ENCODE data around the gene STAMBPL1. TPM values are rescaled to one million over a fixed set of nuclear protein-coding genes. Genes with fewer than 3 reads are reported as not detected.

STAMBPL1 gene
- total RNA-seq, 4 donors from 2014 or later = 13.3 to 35.8 (median 14.2) TPM

DNA sequence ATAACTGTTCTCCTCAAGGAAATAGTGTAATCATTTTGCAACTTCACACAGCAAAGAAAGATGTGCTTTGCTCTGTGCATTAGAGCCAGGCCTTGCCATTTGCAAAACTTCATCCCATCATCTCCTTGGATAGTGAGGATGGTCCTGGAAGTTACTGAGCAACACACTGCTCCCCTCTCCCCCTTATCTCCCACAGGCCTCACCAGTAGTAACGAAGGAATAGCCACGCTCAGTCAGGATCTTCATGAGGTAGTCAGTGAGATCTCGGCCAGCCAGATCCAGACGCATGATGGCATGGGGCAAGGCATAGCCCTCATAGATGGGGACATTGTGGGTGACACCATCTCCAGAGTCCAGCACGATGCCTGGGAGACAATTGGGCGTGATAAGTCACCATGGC, 61.0 kb downstream of the STAMBPL1 start:
- TF ChIP-seq, protein P1, sequence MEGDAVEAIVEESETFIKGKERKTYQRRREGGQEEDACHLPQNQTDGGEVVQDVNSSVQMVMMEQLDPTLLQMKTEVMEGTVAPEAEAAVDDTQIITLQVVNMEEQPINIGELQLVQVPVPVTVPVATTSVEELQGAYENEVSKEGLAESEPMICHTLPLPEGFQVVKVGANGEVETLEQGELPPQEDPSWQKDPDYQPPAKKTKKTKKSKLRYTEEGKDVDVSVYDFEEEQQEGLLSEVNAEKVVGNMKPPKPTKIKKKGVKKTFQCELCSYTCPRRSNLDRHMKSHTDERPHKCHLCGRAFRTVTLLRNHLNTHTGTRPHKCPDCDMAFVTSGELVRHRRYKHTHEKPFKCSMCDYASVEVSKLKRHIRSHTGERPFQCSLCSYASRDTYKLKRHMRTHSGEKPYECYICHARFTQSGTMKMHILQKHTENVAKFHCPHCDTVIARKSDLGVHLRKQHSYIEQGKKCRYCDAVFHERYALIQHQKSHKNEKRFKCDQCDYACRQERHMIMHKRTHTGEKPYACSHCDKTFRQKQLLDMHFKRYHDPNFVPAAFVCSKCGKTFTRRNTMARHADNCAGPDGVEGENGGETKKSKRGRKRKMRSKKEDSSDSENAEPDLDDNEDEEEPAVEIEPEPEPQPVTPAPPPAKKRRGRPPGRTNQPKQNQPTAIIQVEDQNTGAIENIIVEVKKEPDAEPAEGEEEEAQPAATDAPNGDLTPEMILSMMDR (IDR thresholded peaks at IDR 0.05) = no peak
- no peak for TF ChIP-seq POLR2AphosphoS5 (IDR thresholded peaks at IDR 0.05)
- TF ChIP-seq EP300 (IDR thresholded peaks at IDR 0.05) = no peak
- TF ChIP-seq POLR2A (IDR thresholded peaks at IDR 0.05) = no peak
- DNase-seq (ENCODE audit: low spot score in 2 of 2) = no peak
- Histone ChIP-seq H3K4me3 (no peak overlapping the region), H3K36me3 (peaks cover 11% of the 10 kb centered on the region), H3K9me3 (no peaks in the 10 kb centered on the region), H3K27me3 (no peaks in the 10 kb centered on the region), H3K4me1 (no peaks in the 10 kb centered on the region), H3K27ac (no peak overlapping the region)
- 95% methylated on average over 4 of the region's 6 CpGs for WGBS

DNA sequence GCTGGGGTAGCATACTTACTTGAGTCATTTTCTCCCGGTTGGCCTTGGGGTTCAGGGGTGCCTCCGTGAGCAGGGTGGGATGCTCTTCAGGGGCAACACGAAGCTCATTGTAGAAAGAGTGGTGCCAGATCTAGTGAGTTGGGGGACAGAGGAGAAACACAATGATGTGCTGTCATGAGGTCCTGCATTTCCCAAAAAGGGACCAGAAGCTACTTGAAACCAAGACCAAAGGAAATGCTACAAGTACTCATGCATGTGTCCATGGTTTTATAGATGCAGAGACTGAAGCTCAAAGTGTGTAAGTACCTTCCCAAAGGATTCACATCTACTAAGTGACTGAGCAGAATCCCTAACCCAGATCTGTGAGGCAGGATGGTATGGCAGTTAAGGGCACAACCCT, 63.7 kb downstream of the STAMBPL1 start:
- no peaks in the 10 kb centered on the region for H3K4me1 ChIP-seq
- DNase-seq (ENCODE audit: low spot score in 2 of 2) = no peak
- peaks cover 10% of the 10 kb centered on the region for H3K36me3 ChIP-seq
- H3K27me3 ChIP-seq = no peaks in the 10 kb centered on the region
- no peak overlapping the region for H3K27ac ChIP-seq
- no peaks in the 10 kb centered on the region for H3K9me3 ChIP-seq
- WGBS = 86% methylated on average over 3 of the region's 3 CpGs
- H3K4me3 ChIP-seq = no peak overlapping the region
- TF ChIP-seq, protein P1 (IDR thresholded peaks at IDR 0.05) = no peak
- TF ChIP-seq POLR2A (IDR thresholded peaks at IDR 0.05) = no peak
- no peak for TF ChIP-seq POLR2AphosphoS5 (IDR thresholded peaks at IDR 0.05)
- no peak for TF ChIP-seq EP300 (IDR thresholded peaks at IDR 0.05)

DNA sequence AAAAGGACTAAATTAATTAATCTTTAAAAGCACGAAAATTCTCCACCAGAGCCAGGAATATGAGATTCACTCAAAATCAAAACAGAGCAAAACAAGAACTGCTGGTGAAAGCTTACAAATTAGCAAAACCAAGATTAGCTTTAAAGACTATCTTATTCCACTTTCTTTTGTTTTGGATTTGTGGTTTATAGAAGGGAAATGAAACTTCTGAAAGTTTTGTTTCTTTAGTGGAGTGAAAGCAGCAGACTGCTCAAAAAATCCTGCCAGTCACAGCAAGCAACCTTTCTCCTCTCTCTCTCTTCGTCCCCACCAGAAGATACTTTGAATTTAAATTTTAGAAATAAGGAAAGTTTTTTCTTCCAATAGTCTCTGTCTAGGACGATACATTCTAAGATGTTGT, 64.8 kb downstream of the STAMBPL1 start:
- Histone ChIP-seq H3K4me3 (no peak overlapping the region), H3K27me3 (no peaks in the 10 kb centered on the region), H3K4me1 (no peaks in the 10 kb centered on the region), H3K36me3 (no peaks in the 10 kb centered on the region), H3K9me3 (no peaks in the 10 kb centered on the region), H3K27ac (no peak overlapping the region)
- WGBS = 74% methylated on average over 3 of the region's 3 CpGs
- no peak for DNase-seq (ENCODE audit: low spot score in 2 of 2)
- TF ChIP-seq POLR2A (IDR thresholded peaks at IDR 0.05) = no peak
- TF ChIP-seq, protein P1 (IDR thresholded peaks at IDR 0.05) = no peak
- TF ChIP-seq POLR2AphosphoS5 (IDR thresholded peaks at IDR 0.05) = no peak
- no peak for TF ChIP-seq EP300 (IDR thresholded peaks at IDR 0.05)

DNA sequence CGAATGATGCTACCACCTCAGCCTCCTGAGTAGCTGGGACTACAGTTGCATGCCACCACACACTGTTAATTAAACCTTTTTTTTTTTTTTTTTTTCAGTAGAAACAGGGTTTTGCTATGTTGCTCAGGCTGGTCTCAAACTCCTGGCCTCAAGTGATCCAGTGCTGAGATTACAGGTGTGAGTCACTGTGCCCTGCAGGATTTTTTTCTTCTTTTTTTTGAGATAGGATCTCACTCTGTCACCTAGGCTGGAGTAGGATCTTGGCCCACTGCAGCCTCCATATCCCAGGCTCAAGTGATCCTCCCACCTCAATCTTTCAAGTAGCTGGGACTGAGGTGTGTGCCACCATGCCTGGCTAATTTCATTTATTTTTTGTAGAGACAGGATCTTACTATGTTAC, 66.2 kb downstream of the STAMBPL1 start:
- Histone ChIP-seq H3K36me3 (no peaks in the 10 kb centered on the region), H3K9me3 (no peaks in the 10 kb centered on the region), H3K27me3 (no peaks in the 10 kb centered on the region), H3K4me1 (peaks cover 13% of the 10 kb centered on the region), H3K27ac (no peak overlapping the region), H3K4me3 (no peak overlapping the region)
- TF ChIP-seq, protein P1 (IDR thresholded peaks at IDR 0.05) = no peak
- TF ChIP-seq POLR2AphosphoS5 (IDR thresholded peaks at IDR 0.05) = no peak
- TF ChIP-seq EP300 (IDR thresholded peaks at IDR 0.05) = no peak
- no peak for TF ChIP-seq POLR2A (IDR thresholded peaks at IDR 0.05)
- 95% methylated on average over 1 of the region's 1 CpG for WGBS
- no peak for DNase-seq (ENCODE audit: low spot score in 2 of 2)

DNA sequence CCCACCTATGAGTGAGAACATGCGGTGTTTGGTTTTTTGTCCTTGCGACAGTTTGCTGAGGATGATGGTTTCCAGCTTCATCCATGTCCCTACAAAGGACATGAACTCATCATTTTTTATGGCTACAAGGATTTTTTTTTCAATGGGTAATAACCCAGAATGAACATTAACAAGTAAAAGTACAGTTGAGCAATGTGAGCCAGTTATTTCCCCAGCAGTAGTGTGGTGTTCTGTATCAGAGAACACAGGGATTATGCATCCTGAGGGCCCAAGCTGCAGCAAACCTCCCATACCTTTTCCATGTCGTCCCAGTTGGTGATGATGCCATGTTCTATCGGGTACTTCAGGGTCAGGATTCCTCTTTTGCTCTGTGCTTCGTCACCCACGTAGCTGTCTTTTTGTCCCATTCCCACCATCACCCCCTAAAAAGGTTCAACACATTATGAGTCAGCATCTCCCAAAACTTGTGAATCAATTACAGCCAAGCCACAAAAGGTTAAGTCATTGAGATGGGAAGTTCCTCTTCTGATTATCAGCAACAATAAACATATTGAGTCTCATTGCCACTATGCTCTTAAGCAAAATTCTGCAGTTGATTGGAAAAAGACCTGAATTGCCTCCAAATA, 67.0 kb downstream of the STAMBPL1 start:
- 76% methylated on average over 6 of the region's 6 CpGs for WGBS
- Histone ChIP-seq H3K27me3 (no peaks in the 10 kb centered on the region), H3K27ac (no peak overlapping the region), H3K9me3 (no peaks in the 10 kb centered on the region), H3K4me1 (peaks cover 22% of the 10 kb centered on the region), H3K36me3 (no peaks in the 10 kb centered on the region), H3K4me3 (peak overlapping the region; percentile 3)
- TF ChIP-seq EP300 (IDR thresholded peaks at IDR 0.05) = no peak
- no peak for TF ChIP-seq POLR2A (IDR thresholded peaks at IDR 0.05)
- no peak for TF ChIP-seq POLR2AphosphoS5 (IDR thresholded peaks at IDR 0.05)
- TF ChIP-seq, protein P1 (IDR thresholded peaks at IDR 0.05) = no peak
- no peak for DNase-seq (ENCODE audit: low spot score in 2 of 2)
